Measurements from ENCODE around the gene PAQR3.

- TF ChIP-seq EZH2phosphoT487 (IDR thresholded peaks at IDR 0.05; ENCODE audit: insufficient read depth, low read depth) (no peak), EZH2 (IDR thresholded peaks at IDR 0.05; ENCODE audit: insufficient read depth, poor library complexity, severe bottlenecking) (no peak)
These were observed 36.9 kb downstream of the PAQR3 start for GRCh38 chr4:78902298-78902697.

All from GM23248 (cell line).